Endometrial microvascular endothelial cells (primary cell): ENCODE results near the gene LRCH1. TPM values are rescaled to one million over a fixed set of nuclear protein-coding genes. Genes with fewer than 3 reads are reported as not detected.

Experiments
- in situ Hi-C: cut with HindIII; loops from 2 replicates; pipeline ENCODE4 v1.10.0; 2017; ENCODE audit warnings: low sequenced_read_pairs, low pct_unique_long_range_greater_than_20kb; ENCODE audit errors: inconsistent ontology term
- total RNA-seq: library from RNA; depleted of rRNA; stranded (reverse); fragments of >200 nt; gene quantifications from one replicate; pipeline ENCODE4 v1.2.3, GENCODE V29; 2015; ENCODE audit errors: inconsistent ontology term

Gene LRCH1
- total RNA-seq, 1 donor from 2014 or later = 13.2 TPM

DNA sequence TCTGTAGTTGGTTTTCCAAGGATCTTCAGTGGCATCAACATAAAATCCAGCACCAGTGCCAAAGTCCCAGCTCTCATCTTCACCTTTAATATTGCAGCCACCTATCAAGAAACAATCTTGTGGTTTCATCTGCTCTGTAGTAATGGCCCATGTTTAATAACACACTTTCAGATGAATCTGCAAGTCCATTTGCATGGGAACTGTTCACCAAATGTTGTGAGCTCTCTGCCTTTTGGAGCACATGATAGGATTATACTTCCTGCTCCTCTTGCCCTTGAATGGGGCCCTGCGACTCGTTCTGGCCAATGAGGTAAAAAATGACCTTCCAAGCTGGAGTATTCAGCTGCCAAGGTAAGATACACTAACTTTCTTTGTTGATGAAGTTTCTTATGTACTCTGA, 229.7 kb downstream of the LRCH1 start:
- in situ Hi-C loops = no loop called here

DNA sequence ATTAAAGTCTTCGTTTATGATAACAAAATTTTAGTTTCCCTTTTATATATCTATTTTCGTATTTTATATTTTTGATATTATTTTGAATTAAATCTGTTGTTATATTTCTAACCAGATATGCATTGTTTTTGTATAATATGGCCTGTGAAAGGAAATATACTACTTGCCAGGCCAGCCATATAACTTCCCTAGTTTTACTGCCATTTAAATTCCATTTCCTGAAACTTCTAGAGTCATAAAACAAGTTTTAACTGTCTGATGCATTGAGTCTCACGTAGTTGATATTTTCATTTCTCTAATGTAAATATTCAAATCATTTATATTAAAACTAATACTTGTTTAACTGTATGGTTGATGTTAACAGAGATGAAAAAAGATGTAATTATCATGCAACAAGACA, 230.5 kb downstream of the LRCH1 start:
- in situ Hi-C loops = no loop called here

DNA sequence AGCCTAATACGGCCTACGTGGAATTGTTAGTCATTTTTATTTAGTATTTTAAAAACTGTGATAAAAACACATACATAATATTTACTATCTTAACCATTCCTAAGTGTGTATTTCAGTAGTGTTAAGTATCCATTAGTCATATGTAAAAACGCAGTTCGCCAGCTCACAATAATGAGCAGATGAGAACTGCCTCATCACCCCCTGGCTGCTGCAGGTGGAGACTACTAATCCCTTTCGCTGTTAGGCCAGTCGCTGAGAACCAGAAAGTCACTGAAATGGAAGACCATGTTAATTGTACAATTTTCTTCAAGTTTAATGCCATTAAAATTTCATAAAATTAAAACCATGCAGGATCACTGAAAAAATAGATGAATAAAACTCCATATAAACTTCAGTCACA, 242.4 kb downstream of the LRCH1 start:
- in situ Hi-C loops = no loop called here

DNA sequence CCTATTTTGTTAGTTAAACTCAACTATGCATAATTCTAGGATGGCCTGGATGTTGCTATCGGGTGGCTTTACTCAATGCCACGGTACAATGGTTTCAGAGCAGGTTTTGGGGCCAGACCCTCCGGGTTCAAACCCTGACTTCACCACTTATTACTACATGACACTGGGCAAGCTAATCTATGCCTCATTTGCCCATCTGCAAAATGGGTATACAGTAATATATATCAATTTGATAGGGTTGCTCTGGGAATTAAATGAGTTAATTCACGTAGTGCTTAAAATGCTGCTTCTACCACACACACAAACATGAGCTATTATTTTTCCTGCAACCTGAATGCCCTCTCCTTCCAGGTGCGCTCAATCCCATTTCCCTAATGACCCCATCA, 243.2 kb downstream of the LRCH1 start:
- in situ Hi-C loops = no loop called here

DNA sequence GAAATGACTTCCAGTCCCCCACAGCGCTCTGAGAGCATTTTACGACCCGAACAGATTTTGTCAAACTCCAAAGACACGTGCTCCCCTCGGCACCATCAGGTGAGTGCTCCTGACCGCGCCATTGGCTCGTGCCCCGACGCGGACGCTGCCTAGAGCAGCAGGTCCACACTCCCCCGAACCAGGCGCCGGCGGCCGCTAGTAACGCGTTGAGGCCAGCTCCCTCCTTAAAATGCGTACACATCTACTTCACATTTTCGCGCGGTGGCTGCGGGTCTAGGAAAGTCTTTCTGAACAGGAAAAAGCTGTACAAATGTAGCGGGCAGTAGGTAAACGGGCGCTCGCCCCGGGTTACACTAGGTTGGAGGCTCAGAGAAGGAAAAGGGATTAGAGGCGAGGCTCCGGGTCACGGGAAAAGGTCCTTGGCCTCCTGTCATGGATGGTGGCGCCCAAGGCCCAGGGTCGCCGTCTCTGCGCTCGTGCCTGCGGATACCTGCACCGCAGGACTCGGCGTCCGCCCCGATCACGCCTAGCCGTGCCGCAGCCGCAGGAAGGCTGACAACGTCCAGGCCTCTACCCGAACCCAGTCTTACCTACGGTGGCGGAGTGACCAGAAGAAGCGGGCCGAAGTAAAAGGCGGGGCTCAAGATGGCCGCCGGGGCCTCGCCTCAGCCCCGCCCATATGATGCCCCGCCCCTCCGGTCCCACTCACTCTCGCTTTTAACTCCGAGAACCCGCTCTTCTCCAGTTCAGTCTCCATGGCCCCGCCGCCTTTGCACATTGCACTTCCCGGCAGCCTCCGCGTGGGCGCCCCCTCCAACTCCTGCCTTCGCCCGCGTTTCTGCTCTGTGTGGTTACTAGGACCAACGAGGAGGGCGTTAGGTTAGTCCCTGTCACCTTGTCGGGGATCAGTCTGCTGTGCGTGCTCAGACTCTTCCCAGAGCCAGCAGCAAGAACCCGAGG, 243.8 kb downstream of the LRCH1 start, which contains the start of gene ESD:
Gene ESD (minus strand): TSS at position 647 of the 960 bp plus-strand sequence. CDS start 5,748 bp downstream, outside the sequence.
- in situ Hi-C loops = no loop called here

DNA sequence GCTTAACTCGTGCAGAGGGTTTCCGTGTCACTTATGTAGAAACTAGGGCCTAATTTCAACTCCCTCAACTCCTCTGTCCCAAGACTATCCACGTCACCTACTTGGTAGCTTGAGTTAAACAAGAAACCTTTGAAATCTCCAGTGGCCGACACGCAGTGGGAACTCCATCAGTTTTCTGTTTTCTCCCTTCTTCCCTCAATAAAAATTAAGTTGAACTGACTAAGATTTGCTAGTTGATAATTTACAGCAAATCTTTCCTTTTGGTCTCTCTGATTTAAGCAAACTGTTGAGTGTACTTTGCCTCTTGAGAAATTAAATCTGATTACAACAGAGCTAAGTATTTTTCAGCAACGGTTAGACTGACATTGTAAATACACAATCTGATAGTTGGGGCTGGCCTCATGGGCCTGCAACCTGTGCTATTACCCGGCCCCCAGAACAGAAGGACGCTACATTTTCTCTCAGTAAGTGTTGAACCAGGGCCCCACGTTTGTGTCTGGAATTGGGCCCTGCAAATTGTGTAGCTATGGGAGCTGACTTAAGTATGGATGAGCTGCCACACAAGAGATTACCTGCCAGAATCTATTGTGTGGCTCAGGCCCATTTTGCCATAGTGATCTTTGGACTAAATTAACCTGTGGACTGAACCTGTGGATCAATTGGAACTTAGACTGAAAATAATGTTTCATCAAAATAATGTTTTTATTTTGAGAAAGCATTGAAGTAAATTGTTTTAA, 244.7 kb downstream of the LRCH1 start:
- in situ Hi-C loops = no loop called here

DNA sequence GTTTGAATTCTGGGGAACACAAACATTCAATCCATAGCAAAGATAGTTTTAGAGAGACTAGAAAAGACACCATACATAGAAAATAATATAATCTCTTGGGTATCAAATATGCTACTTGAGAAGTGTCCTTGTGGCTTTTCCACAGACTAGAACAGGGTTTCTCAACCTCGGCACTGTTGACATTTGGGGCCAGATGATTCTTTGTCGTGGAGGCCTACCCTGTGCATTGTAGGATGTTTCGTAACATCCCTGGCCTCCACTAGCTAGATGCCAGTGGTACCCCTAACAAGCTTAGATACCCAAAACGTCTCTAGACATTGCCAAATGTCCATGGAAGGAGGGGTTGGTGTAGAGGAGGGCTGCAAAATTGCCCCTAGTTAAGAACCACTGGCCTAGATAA, 246.2 kb downstream of the LRCH1 start:
- in situ Hi-C loops = no loop called here

DNA sequence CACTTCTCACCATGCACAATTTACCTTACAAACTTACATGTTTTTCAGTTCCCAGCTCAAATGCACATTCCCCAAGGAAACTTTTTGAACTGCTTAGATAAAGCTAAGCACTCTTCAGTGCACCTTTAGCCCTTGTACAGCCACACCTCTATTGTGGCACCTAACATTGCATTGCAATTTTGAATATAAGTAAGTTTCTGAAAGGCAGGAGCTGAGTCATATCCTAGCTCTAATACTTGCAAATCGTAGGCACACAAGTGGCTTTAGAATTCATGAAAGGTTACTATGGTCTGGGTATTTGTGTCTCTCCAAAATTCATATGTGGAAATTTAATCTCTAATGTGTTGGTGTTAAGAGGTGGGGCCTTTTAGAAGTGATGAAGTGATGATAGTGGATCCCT, 248.9 kb downstream of the LRCH1 start:
- in situ Hi-C loops = no loop called here

Other genes starting within 250 kb of the LRCH1 start
- not detected for gene RUBCNL, start 165.9 kb upstream of the LRCH1 start, total RNA-seq
- 211 TPM for gene ESD, start 244.0 kb downstream of the LRCH1 start, total RNA-seq